OCI-LY7 (cell line): ENCODE results near the gene DAPK1. TPM values are rescaled to one million over a fixed set of nuclear protein-coding genes. Genes with fewer than 3 reads are reported as not detected.

Experiments used
- Bru-seq: library from RNA; stranded (reverse); fragments of 400-500 nt; gene quantifications from one replicate; lab custom pipeline; 2021; lab: Mats Ljungman, UMichigan
- BruChase-seq, 2 experiments: library from RNA; stranded (reverse); fragments of 400-500 nt; gene quantifications; one replicate each; lab custom pipeline; 2021; lab: Mats Ljungman, UMichigan
- BruUV-seq: library from RNA; stranded (reverse); fragments of 400-500 nt; replicated peaks from 2 replicates; lab custom pipeline; 2021; lab: Mats Ljungman, UMichigan
- CTCF ChIA-PET: fragments of 300-600 bp; sonication (Branson Sonifier 250); formaldehyde crosslinking; loops from one replicate; lab custom pipeline; 2022; ENCODE audit warnings: antibody characterized with exemption; ENCODE audit not compliant: unreplicated experiment; lab: Charles Lee
- POLR2A ChIA-PET: fragments of 300-600 bp; sonication (Branson Sonifier 250); formaldehyde crosslinking; loops from one replicate; lab custom pipeline; 2022; ENCODE audit warnings: antibody characterized with exemption; lab: Charles Lee
- DNase-seq: peaks from one replicate; pipeline ENCODE4 v3.0.0-alpha.2; 2015; ENCODE audit warnings: low spot score
- H2AFZ ChIP-seq: fragments of 200-600 bp; sonication (generic), shearing (Covaris generic); 2 replicates; pipeline ENCODE4 v1.6.1; 2014; ENCODE audit warnings: mild to moderate bottlenecking, antibody characterized with exemption, low read length, moderate library complexity
- H3K27ac ChIP-seq: fragments of 200-600 bp; sonication (generic); 2 replicates; pipeline ENCODE4 v1.5.1; 2014; ENCODE audit warnings: mixed run types, low read depth, mild to moderate bottlenecking, moderate library complexity, low read length, inconsistent platforms; ENCODE audit not compliant: poor library complexity, severe bottlenecking
- H3K36me3 ChIP-seq: fragments of 200-600 bp; sonication (generic); 2 replicates; pipeline ENCODE4 v1.6.1; 2014; ENCODE audit warnings: mild to moderate bottlenecking, antibody characterized with exemption, low read length, moderate library complexity, mixed read lengths; ENCODE audit not compliant: insufficient read depth
- H3K4me1 ChIP-seq: fragments of 200-600 bp; sonication (generic); 2 replicates; pipeline ENCODE4 v1.5.1; 2014; ENCODE audit warnings: mild to moderate bottlenecking, low read length; ENCODE audit not compliant: insufficient read depth, poor library complexity, severe bottlenecking
- H3K4me2 ChIP-seq: fragments of 200-600 bp; sonication (generic); 2 replicates; pipeline ENCODE4 v1.6.1; 2014; ENCODE audit warnings: mild to moderate bottlenecking, low read length
- H3K4me3 ChIP-seq: fragments of 200-600 bp; sonication (generic); 2 replicates; pipeline ENCODE4 v1.5.1; 2014; ENCODE audit warnings: mild to moderate bottlenecking, low read depth, low read length; ENCODE audit not compliant: poor library complexity, severe bottlenecking
- H3K79me2 ChIP-seq: fragments of 200-600 bp; sonication (generic); 2 replicates; pipeline ENCODE4 v1.6.1; 2016; ENCODE audit warnings: low read depth, mild to moderate bottlenecking, low read length, moderate library complexity, mixed read lengths; ENCODE audit not compliant: insufficient read depth
- H3K9me2 ChIP-seq: fragments of 200-600 bp; sonication (generic); 2 replicates; pipeline ENCODE4 v1.6.1; 2016; ENCODE audit warnings: mild to moderate bottlenecking, low read length, mixed read lengths; ENCODE audit not compliant: insufficient read depth
- H3K9me3 ChIP-seq: fragments of 200-600 bp; sonication (generic); 2 replicates; pipeline ENCODE4 v1.6.1; 2014; ENCODE audit warnings: mild to moderate bottlenecking, mixed run types, low read length, mixed read lengths
- H4K20me1 ChIP-seq: fragments of 200-600 bp; sonication (generic); 2 replicates; pipeline ENCODE4 v1.6.1; 2014; ENCODE audit warnings: mild to moderate bottlenecking, antibody characterized with exemption, low read length, moderate library complexity, mixed read lengths; ENCODE audit not compliant: insufficient read depth
- CTCF ChIP-seq: fragments of 200-600 bp; sonication (generic); conservative IDR thresholded peaks from 2 replicates; pipeline ENCODE4 v1.5.1; 2014; ENCODE audit warnings: mild to moderate bottlenecking, antibody characterized with exemption, low read length, moderate library complexity, mixed read lengths
- EZH2phosphoT487 ChIP-seq: fragments of 200-600 bp; sonication (generic); IDR thresholded peaks from 2 replicates; pipeline ENCODE4 v1.6.1; 2018; ENCODE audit warnings: low read depth, borderline replicate concordance, mild to moderate bottlenecking, mixed run types, antibody characterized with exemption, low read length, moderate library complexity, mixed read lengths
- intact Hi-C: fragments of 100-400 bp; cut with micrococcal nuclease; formaldehyde crosslinking; loops from one replicate; pipeline ENCODE4 v1.10.0; 2022; ENCODE audit not compliant: unreplicated experiment
- long read RNA-seq: library from polyadenylated mRNA; stranded (forward); transcript quantifications from one replicate; pipeline ENCODE4 v2.0.0, GENCODE V29; 2022
- total RNA-seq, 2 experiments: library from RNA; depleted of rRNA in 1 of 2; stranded (reverse); fragments of >200 nt in 1 of 2; shearing (Covaris generic) in 1 of 2; gene quantifications; 2 replicates each; pipeline ENCODE4 v1.2.3, GENCODE V29; 2014 to 2022

The DAPK1 gene
- total RNA-seq (2014; rRNA removed; shearing (Covaris generic)): 0.18 and 0.25 TPM in 2 replicates
- total RNA-seq (2022): 2.8 and 3.5 TPM in 2 replicates
- Bru-seq, nascent RNA: percentile 25 among the genes with signal in this experiment
- BruChase-seq, experiment 1, labeled RNA remaining after a 6-hour chase: percentile 27 among the genes with signal in this experiment
- percentile 21 among the genes with signal in this experiment for BruChase-seq, experiment 2, labeled RNA remaining after a 2-hour chase
- long read RNA-seq, partial matches to known transcripts: 1 of 3 reads
- long read RNA-seq, other reads (novel, unspliced or antisense): 2 of 3 reads

- BruUV-seq: no TSS peak
- DNase-seq: no peak
- CTCF ChIA-PET: no interaction called here
- POLR2A ChIA-PET: interaction anchor here (0.5 kb wide), 1 partner anchor 1487 kb away, joined by 3 read pairs; no protein-coding TSS in a partner anchor
- H2AFZ ChIP-seq: no peak within 1 kb of the TSS
- no peaks in the 10 kb centered on the region for H3K36me3 ChIP-seq
- no peaks in the 10 kb centered on the region for H3K9me3 ChIP-seq
- no peak within 1 kb of the TSS for H3K27ac ChIP-seq
- H3K4me3 ChIP-seq: no peak within 1 kb of the TSS
- no peak within 1 kb of the TSS for H3K4me2 ChIP-seq
- H3K79me2 ChIP-seq: no peaks in the 10 kb centered on the region
- H3K9me2 ChIP-seq: no peaks in the 10 kb centered on the region
- H4K20me1 ChIP-seq: no peaks in the 10 kb centered on the region
- intact Hi-C loops: no loop called here
- no peaks in the 10 kb centered on the region for H3K4me1 ChIP-seq
- no peak for TF ChIP-seq CTCF
- no peak for TF ChIP-seq EZH2phosphoT487
Observed at GRCh38 chr9:87497604-87498045, at the start of gene DAPK1. Gene DAPK1, plus strand, starts transcription at chr9:87497867. Its CDS starts 1,211 bp downstream, at chr9:87499078.

- BruUV-seq: no TSS peak
- CTCF ChIA-PET: no interaction called here
- TF ChIP-seq CTCF (no peak), EZH2phosphoT487 (no peak)
Observed at GRCh38 chr9:87451149-87451548, 46.5 kb upstream of the DAPK1 start.

More at GRCh38 chr9:87451149-87451548, 46.5 kb upstream of the DAPK1 start:
- Histone ChIP-seq H3K4me3 (no peak overlapping the region), H3K36me3 (no peaks in the 10 kb centered on the region), H3K79me2 (no peaks in the 10 kb centered on the region), H3K9me2 (no peaks in the 10 kb centered on the region; the same call in 1 of the 2 replicates), H3K27ac (no peak overlapping the region), H3K4me1 (no peaks in the 10 kb centered on the region), H3K4me2 (no peak overlapping the region), H3K9me3 (0 out of 2 replicates have a peak, but pooled peaks cover 4% of the 10 kb centered on the region), H4K20me1 (no peaks in the 10 kb centered on the region), H2AFZ (no peak overlapping the region)
- POLR2A ChIA-PET: interaction anchor here (0.9 kb wide), 1 partner anchor 8 kb away, joined by 3 read pairs; no protein-coding TSS in a partner anchor
- no peak for DNase-seq
- intact Hi-C loops: no loop called here
